Caki2 (cell line): ENCODE results near the gene COPZ1. TPM values are rescaled to one million over a fixed set of nuclear protein-coding genes. Genes with fewer than 3 reads are reported as not detected.

Experiments used
- DNase-seq: peaks from one replicate; pipeline ENCODE4 v3.0.0-alpha.2; 2015; ENCODE audit warnings: low read depth
- in situ Hi-C: cut with HindIII; loops from 2 replicates; pipeline ENCODE4 v1.10.0; 2016; ENCODE audit warnings: low sequenced_read_pairs, low pct_unique_long_range_greater_than_20kb, mixed read lengths
- total RNA-seq: library from RNA; depleted of rRNA; stranded (reverse); fragments of >200 nt; shearing (Covaris generic); gene quantifications from 2 replicates; pipeline ENCODE4 v1.2.3, GENCODE V29; 2014; ENCODE audit warnings: low replicate concordance; rRNA removed

COPZ1 gene
- total RNA-seq, 1 experiment from 2014 or later: 493 TPM

GRCh38 chr12:54398995-54399793 is 74.3 kb downstream of the COPZ1 start:
- peak; percentile 85 for DNase-seq
- in situ Hi-C loops: no loop called here

GRCh38 chr12:54401119-54401518 is 76.2 kb downstream of the COPZ1 start:
- in situ Hi-C loops: no loop called here
- DNase-seq: peak; percentile 40

Other genes with a start within 250 kb of the COPZ1 start
- 40.5 and 85.2 TPM in 2 replicates for gene SMUG1, start 136.1 kb upstream of the COPZ1 start, total RNA-seq
- gene CBX5, start 45.0 kb upstream of the COPZ1 start, total RNA-seq: 40.4 and 44.3 TPM in 2 replicates
- 111 and 112 TPM in 2 replicates for gene HNRNPA1, start 44.4 kb upstream of the COPZ1 start, total RNA-seq
- not detected in 2 replicates for gene NFE2, start 24.1 kb upstream of the COPZ1 start, total RNA-seq
- not detected in 2 replicates for gene GPR84, start 39.4 kb downstream of the COPZ1 start, total RNA-seq
- 1.7 and 1.8 TPM in 2 replicates for gene ZNF385A, start 59.6 kb downstream of the COPZ1 start, total RNA-seq
- gene ITGA5, start 94.1 kb downstream of the COPZ1 start, total RNA-seq: 35.8 and 44.7 TPM in 2 replicates
- gene GTSF1, start 148.5 kb downstream of the COPZ1 start, total RNA-seq: not detected in 2 replicates
- not detected in 2 replicates for gene NCKAP1L, start 172.6 kb downstream of the COPZ1 start, total RNA-seq
- 0.64 TPM in 1 of 2 replicates, not detected in the other for gene PDE1B, start 224.5 kb downstream of the COPZ1 start, total RNA-seq